ENCODE measurements around the gene HLF. TPM values are rescaled to one million over a fixed set of nuclear protein-coding genes. Genes with fewer than 3 reads are reported as not detected.
"Not testable (repeated sequence)": the region's sequence is repeated elsewhere in the genome, so short reads cannot be mapped to it uniquely, and the experiment has no call there.

Gene HLF
- total RNA-seq, 1 experiment from 2014 or later = 0.13 TPM

GRCh38 chr17:55327225-55328088, 62.7 kb downstream of the HLF start:
- POLR2A ChIA-PET = no interaction called here
- TF ChIP-seq TCF7L2 (IDR thresholded peaks at IDR 0.05; ENCODE audit: low read depth, low read length) = no peak
- no peak for TF ChIP-seq SIN3A (IDR thresholded peaks at IDR 0.05; ENCODE audit: borderline replicate concordance, insufficient read depth, low read depth, low read length)
- TF ChIP-seq CTCF (IDR thresholded peaks at IDR 0.05) = no peak
- no peak for TF ChIP-seq POLR2AphosphoS5 (IDR thresholded peaks at IDR 0.05; ENCODE audit: low read depth, low read length)
- no peak for TF ChIP-seq REST (IDR thresholded peaks at IDR 0.05; ENCODE audit: insufficient read depth in 1 of 2, low read depth in 2 of 2, low read length in 1 of 2)

GRCh38 chr17:55328514-55328913, 63.8 kb downstream of the HLF start:
- CTCF ChIA-PET; H3K27me3 ChIP-seq (ENCODE audit: control insufficient read depth, insufficient read depth, low read length); in situ Hi-C loops (cut with HindIII; ENCODE audit: low pct_unique_long_range_greater_than_20kb, low sequenced_read_pairs): not testable (repeated sequence)

More at GRCh38 chr17:55327225-55328088, 62.7 kb downstream of the HLF start:
- Histone ChIP-seq H3K4me1 (ENCODE audit: control insufficient read depth, insufficient read depth, low read length) (no peaks in the 10 kb centered on the region), H3K9me3 (ENCODE audit: control insufficient read depth, insufficient read depth, low read depth, low read length) (no peaks in the 10 kb centered on the region), H3K27ac (ENCODE audit: low read length) (no peak overlapping the region), H3K27me3 (ENCODE audit: control insufficient read depth, insufficient read depth, low read length) (no peaks in the 10 kb centered on the region), H3K36me3 (ENCODE audit: control insufficient read depth, insufficient read depth, low read length) (peaks cover 2% of the 10 kb centered on the region; the same call in 1 of the 2 replicates), H3K4me3 (ENCODE audit: low read depth in 2 of 2, low read length in 2 of 2) (no peak overlapping the region)
- intact Hi-C loops (cut with micrococcal nuclease; ENCODE audit: unreplicated experiment) (no loop called here), in situ Hi-C loops (cut with HindIII; ENCODE audit: low pct_unique_long_range_greater_than_20kb, low sequenced_read_pairs) (no loop called here)
- DNase-seq (ENCODE audit: low read depth, low spot score) (no peak), ATAC-seq (no peak)
- BruUV-seq (replicated peaks) = no TSS peak
- CTCF ChIA-PET = no interaction called here

GRCh38 chr17:55330344-55330933, 65.7 kb downstream of the HLF start:
- ChIA-PET POLR2A (no interaction called here), CTCF (no interaction called here)
- Histone ChIP-seq H3K27me3 (ENCODE audit: control insufficient read depth, insufficient read depth, low read length) (no peaks in the 10 kb centered on the region), H3K36me3 (ENCODE audit: control insufficient read depth, insufficient read depth, low read length) (peaks cover 2% of the 10 kb centered on the region; the same call in 1 of the 2 replicates), H3K27ac (ENCODE audit: low read length) (no peak overlapping the region), H3K4me1 (ENCODE audit: control insufficient read depth, insufficient read depth, low read length) (no peaks in the 10 kb centered on the region), H3K4me3 (ENCODE audit: low read depth in 2 of 2, low read length in 2 of 2) (no peak overlapping the region), H3K9me3 (ENCODE audit: control insufficient read depth, insufficient read depth, low read depth, low read length) (no peaks in the 10 kb centered on the region)
- no peak for TF ChIP-seq SIN3A (IDR thresholded peaks at IDR 0.05; ENCODE audit: borderline replicate concordance, insufficient read depth, low read depth, low read length)
- TF ChIP-seq REST (IDR thresholded peaks at IDR 0.05; ENCODE audit: insufficient read depth in 1 of 2, low read depth in 2 of 2, low read length in 1 of 2) = no peak
- TF ChIP-seq CTCF (IDR thresholded peaks at IDR 0.05) = no peak
- TF ChIP-seq TCF7L2 (IDR thresholded peaks at IDR 0.05; ENCODE audit: low read depth, low read length) = no peak
- TF ChIP-seq POLR2AphosphoS5 (IDR thresholded peaks at IDR 0.05; ENCODE audit: low read depth, low read length) = no peak
- intact Hi-C loops (cut with micrococcal nuclease; ENCODE audit: unreplicated experiment) (no loop called here), in situ Hi-C loops (cut with HindIII; ENCODE audit: low pct_unique_long_range_greater_than_20kb, low sequenced_read_pairs) (no loop called here)
- BruUV-seq (replicated peaks) = no TSS peak
- DNase-seq (ENCODE audit: low read depth, low spot score) (no peak), ATAC-seq (no peak)

More at GRCh38 chr17:55328514-55328913, 63.8 kb downstream of the HLF start:
- H3K9me3 ChIP-seq (ENCODE audit: control insufficient read depth, insufficient read depth, low read depth, low read length); H3K27ac ChIP-seq (ENCODE audit: low read length); DNase-seq (ENCODE audit: low read depth, low spot score); POLR2A ChIA-PET; H3K4me1 ChIP-seq (ENCODE audit: control insufficient read depth, insufficient read depth, low read length); H3K36me3 ChIP-seq (ENCODE audit: control insufficient read depth, insufficient read depth, low read length); intact Hi-C loops (cut with micrococcal nuclease; ENCODE audit: unreplicated experiment); ATAC-seq; BruUV-seq (replicated peaks); H3K4me3 ChIP-seq (ENCODE audit: low read depth in 2 of 2, low read length in 2 of 2): not testable (repeated sequence)

All from Panc1 (cell line).